IMR-90 (cell line): ENCODE data around the gene TUBA3C. TPM values are rescaled to one million over a fixed set of nuclear protein-coding genes. Genes with fewer than 3 reads are reported as not detected.

Experiments
- ATAC-seq: fragments of 200-7000 bp; cut with Tn5 transposase; 2 replicates; pipeline ENCODE4 v1.9.1; 2020; ENCODE audit warnings: low read depth, mild to moderate bottlenecking, moderate library complexity
- BruUV-seq: library from RNA; stranded (reverse); fragments of 400-500 nt; replicated peaks from 2 replicates; lab custom pipeline; 2021; lab: Mats Ljungman, UMichigan
- CTCF ChIA-PET: fragments of 300-600 bp; formaldehyde crosslinking; extraction: SDS; loops from one replicate; lab custom pipeline; 2021; ENCODE audit warnings: antibody characterized with exemption; lab: Yijun Ruan, JAX
- POLR2A ChIA-PET: fragments of 300-600 bp; sonication (Branson Sonifier 250); formaldehyde crosslinking; loops from one replicate; lab custom pipeline; 2022; ENCODE audit warnings: antibody characterized with exemption; ENCODE audit not compliant: unreplicated experiment; lab: Charles Lee
- DNase-seq: peaks from one replicate; pipeline ENCODE4 v3.0.0; 2013
- H2AFZ ChIP-seq: replicated peaks from 2 replicates; pipeline ENCODE3; 2013; ENCODE audit warnings: low read length, mild to moderate bottlenecking; ENCODE audit not compliant: poor library complexity
- H2AK5ac ChIP-seq: 2 replicates; pipeline ENCODE4 v1.6.1; 2013; ENCODE audit warnings: low read depth, low read length, inconsistent platforms
- H2AK9ac ChIP-seq: replicated peaks from 2 replicates; pipeline ENCODE3; 2013; ENCODE audit warnings: mild to moderate bottlenecking, low read depth, low read length, moderate library complexity; ENCODE audit not compliant: poor library complexity
- H2BK120ac ChIP-seq: 2 replicates; pipeline ENCODE4 v1.6.1; 2013; ENCODE audit warnings: low read depth, low read length, inconsistent platforms
- H2BK15ac ChIP-seq: 3 replicates; pipeline ENCODE4 v1.6.1; 2013; ENCODE audit warnings: low read depth, low read length, inconsistent platforms
- H2BK20ac ChIP-seq: 2 replicates; pipeline ENCODE4 v1.6.1; 2013; ENCODE audit warnings: low read depth, mild to moderate bottlenecking, inconsistent platforms, low read length, moderate library complexity
- H2BK5ac ChIP-seq: 2 replicates; pipeline ENCODE4 v1.6.1; 2013; ENCODE audit warnings: mild to moderate bottlenecking, low read depth, low read length, inconsistent platforms; ENCODE audit not compliant: poor library complexity, severe bottlenecking
- H3K14ac ChIP-seq: replicated peaks from 2 replicates; pipeline ENCODE4 v1.6.1; 2013; ENCODE audit warnings: low read depth, low read length, inconsistent platforms
- H3K18ac ChIP-seq: 2 replicates; pipeline ENCODE4 v1.6.1; 2013; ENCODE audit warnings: low read depth, low read length, control low read depth
- H3K23ac ChIP-seq: 2 replicates; pipeline ENCODE4 v1.6.1; 2013; ENCODE audit warnings: low read depth, low read length, inconsistent platforms
- H3K27ac ChIP-seq: 2 replicates; pipeline ENCODE4 v1.5.1; 2013; ENCODE audit warnings: mild to moderate bottlenecking, control low read depth, low read length; ENCODE audit not compliant: insufficient read depth
- H3K27me3 ChIP-seq: 2 replicates; pipeline ENCODE4 v1.6.1; 2013; ENCODE audit warnings: low read length; ENCODE audit not compliant: control insufficient read depth, insufficient read depth
- H3K36me3 ChIP-seq: 2 replicates; pipeline ENCODE4 v1.6.1; 2013; ENCODE audit warnings: low read length, mixed read lengths; ENCODE audit not compliant: control insufficient read depth, insufficient read depth
- H3K4ac ChIP-seq: 2 replicates; pipeline ENCODE4 v1.6.1; 2013; ENCODE audit warnings: low read depth, low read length, inconsistent platforms
- H3K4me1 ChIP-seq: 2 replicates; pipeline ENCODE4 v1.6.1; 2013; ENCODE audit warnings: low read length, mixed read lengths; ENCODE audit not compliant: control insufficient read depth, insufficient read depth
- H3K4me2 ChIP-seq: 2 replicates; pipeline ENCODE4 v1.6.1; 2013; ENCODE audit warnings: low read depth, mild to moderate bottlenecking, control low read depth, low read length, moderate library complexity
- H3K4me3 ChIP-seq: 2 replicates; pipeline ENCODE4 v1.5.1; 2013; ENCODE audit warnings: low read depth, mild to moderate bottlenecking, control low read depth, low read length, moderate library complexity; ENCODE audit not compliant: insufficient read depth
- H3K56ac ChIP-seq: 2 replicates; pipeline ENCODE4 v1.6.1; 2013; ENCODE audit warnings: low read length, inconsistent platforms; ENCODE audit not compliant: insufficient read depth; ENCODE audit errors: extremely low read depth
- H3K79me1 ChIP-seq, 2 experiments: 2 replicates each; pipeline ENCODE4 v1.6.1; 2013; ENCODE audit warnings: low read length in 2 of 2, inconsistent platforms in 1 of 2, low read depth in 1 of 2
- H3K9ac ChIP-seq: 2 replicates; pipeline ENCODE4 v1.6.1; 2013; ENCODE audit warnings: low read depth, low read length, control low read depth
- H3K9me1 ChIP-seq: 2 replicates; pipeline ENCODE4 v1.6.1; 2013; ENCODE audit warnings: low read length, inconsistent platforms; ENCODE audit not compliant: insufficient read depth
- H3K9me3 ChIP-seq: 2 replicates; pipeline ENCODE4 v1.6.1; 2013; ENCODE audit warnings: low read length; ENCODE audit not compliant: control insufficient read depth, insufficient read depth
- H4K20me1 ChIP-seq: 2 replicates; pipeline ENCODE4 v1.6.1; 2013; ENCODE audit warnings: low read length, inconsistent platforms; ENCODE audit not compliant: insufficient read depth
- H4K5ac ChIP-seq: 2 replicates; pipeline ENCODE4 v1.6.1; 2013; ENCODE audit warnings: mild to moderate bottlenecking, low read depth, low read length, control low read depth
- H4K8ac ChIP-seq, 2 experiments: 2 replicates each; pipeline ENCODE4 v1.6.1; 2013; ENCODE audit warnings: low read depth in 2 of 2, low read length in 2 of 2, control low read depth in 1 of 2, inconsistent platforms in 1 of 2
- H4K91ac ChIP-seq: 2 replicates; pipeline ENCODE4 v1.6.1; 2013; ENCODE audit warnings: low read depth, low read length, inconsistent platforms; ENCODE audit not compliant: insufficient read depth
- CEBPB ChIP-seq: IDR thresholded peaks from 2 replicates; pipeline ENCODE4 v1.6.1; 2012; ENCODE audit warnings: low read depth, low read length, improper control_type of control experiment
- CHD1 ChIP-seq: IDR thresholded peaks from 2 replicates; pipeline ENCODE4 v1.6.1; 2012; ENCODE audit warnings: low read depth, low read length, improper control_type of control experiment
- FOS ChIP-seq: fragments of 150-350 bp; IDR thresholded peaks from 2 replicates; pipeline ENCODE4 v1.6.1; 2016; ENCODE audit warnings: low read depth, low read length
- MAFK ChIP-seq: IDR thresholded peaks from 2 replicates; pipeline ENCODE4 v1.6.1; 2012; ENCODE audit warnings: low read depth, low read length, improper control_type of control experiment
- MAZ ChIP-seq: IDR thresholded peaks from 2 replicates; pipeline ENCODE4 v1.6.1; 2012; ENCODE audit warnings: low read depth, mild to moderate bottlenecking, low read length, improper control_type of control experiment, moderate library complexity, borderline replicate concordance
- MXI1 ChIP-seq: IDR thresholded peaks from 2 replicates; pipeline ENCODE4 v1.6.1; 2012; ENCODE audit warnings: low read depth, mild to moderate bottlenecking, low read length, moderate library complexity, borderline replicate concordance
- NFE2L2 ChIP-seq: fragments of 150-350 bp; IDR thresholded peaks from 2 replicates; pipeline ENCODE4 v1.6.1; 2016; ENCODE audit warnings: low read depth, mild to moderate bottlenecking, low read length
- POLR2A ChIP-seq: IDR thresholded peaks from 2 replicates; pipeline ENCODE4 v1.6.1; 2012; ENCODE audit warnings: mild to moderate bottlenecking, low read depth, low read length
- RCOR1 ChIP-seq: IDR thresholded peaks from 2 replicates; pipeline ENCODE4 v1.6.1; 2012; ENCODE audit warnings: mild to moderate bottlenecking, low read length, improper control_type of control experiment; ENCODE audit not compliant: insufficient replicate concordance
- RFX5 ChIP-seq: IDR thresholded peaks from 2 replicates; pipeline ENCODE4 v1.8.0; 2012; ENCODE audit warnings: low read depth, mild to moderate bottlenecking, low read length, moderate library complexity
- SMC3 ChIP-seq: fragments of 150-350 bp; IDR thresholded peaks from 2 replicates; pipeline ENCODE4 v1.6.1; 2016; ENCODE audit warnings: low read depth, mild to moderate bottlenecking, antibody characterized with exemption, low read length, moderate library complexity
- USF2 ChIP-seq: fragments of 150-350 bp; IDR thresholded peaks from 2 replicates; pipeline ENCODE4 v1.6.1; 2017; ENCODE audit warnings: mild to moderate bottlenecking, antibody characterized with exemption, low read length, low read depth
- WGBS, 2 experiments: methylation state at CpG; one replicate each; pipeline versions ENCODE4 v1.1.5 to v1.1.7; 2013; ENCODE audit warnings: missing lambda C conversion rate in 2 of 2; ENCODE audit not compliant: insufficient read length in 1 of 2; ENCODE audit errors: extremely low coverage in 2 of 2; 5-methylcytosine and 5-hydroxymethylcytosine counted together
- dilution Hi-C: fragments of 300-500 bp; cut with HindIII; formaldehyde crosslinking; loops from one replicate; pipeline ENCODE4 v1.14.3; 2018; ENCODE audit warnings: low sequenced_read_pairs; ENCODE audit not compliant: unreplicated experiment
- in situ Hi-C: fragments of 300-500 bp; cut with MboI; formaldehyde crosslinking; loops from 3 replicates; pipeline ENCODE4 v1.14.3; 2019; ENCODE audit warnings: low sequenced_read_pairs, inconsistent platforms, mixed read lengths
- intact Hi-C: fragments of 100-400 bp; cut with micrococcal nuclease; formaldehyde crosslinking; loops from 2 replicates; pipeline ENCODE4 v1.10.0; 2022
- polyA plus RNA-seq, 3 experiments: library from polyadenylated mRNA; depleted of rRNA; stranded (reverse); fragments of >200 nt; gene quantifications; 2 replicates each; pipeline ENCODE4 v1.2.3, GENCODE V29; 2012; ENCODE audit warnings: low replicate concordance in 1 of 3
- total RNA-seq: library from RNA; depleted of rRNA; stranded (reverse); fragments of >200 nt; gene quantifications from 2 replicates; pipeline ENCODE4 v1.2.3, GENCODE V29; 2012

Gene TUBA3C
- total and polyA plus RNA-seq, 2 of the 4 experiments (the other 2 are of a cell fraction): not detected

DNA sequence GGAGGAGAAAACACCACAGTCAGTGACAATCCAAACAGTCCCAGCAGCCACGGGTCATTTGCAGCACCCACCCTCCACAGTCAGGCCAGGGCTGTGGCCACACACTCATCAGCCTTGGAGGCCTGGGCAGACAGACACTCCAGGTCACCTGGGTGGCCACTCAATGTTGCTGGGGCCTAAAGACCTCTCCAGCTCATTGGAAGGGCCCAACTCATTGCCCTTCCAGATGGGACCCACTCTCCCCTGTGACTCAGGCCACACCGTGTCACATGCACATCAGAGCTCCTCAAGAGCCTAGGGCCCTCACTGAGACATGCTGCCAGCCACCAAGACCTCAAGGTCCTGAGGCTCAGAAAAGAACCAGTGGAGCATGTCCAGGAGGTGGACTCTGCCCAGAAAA lies 22.4 kb downstream of the TUBA3C start:
- dilution Hi-C loops (no loop called here), intact Hi-C loops (no loop called here), in situ Hi-C loops (no loop called here)
- Histone ChIP-seq H4K91ac (no peak overlapping the region), H3K4me2 (no peak overlapping the region), H3K9me3 (peaks cover 62% of the 10 kb centered on the region), H4K8ac (no peak overlapping the region), H2AFZ (no peak overlapping the region), H2BK20ac (no peak overlapping the region), H3K9me1 (no peaks in the 10 kb centered on the region), H2AK5ac (no peak overlapping the region), H3K23ac (no peak overlapping the region), H2BK120ac (no peak overlapping the region), H3K4me1 (no peaks in the 10 kb centered on the region), H3K27me3 (no peaks in the 10 kb centered on the region), H3K56ac (no peak overlapping the region), H2BK5ac (no peak overlapping the region), H3K14ac (no peak overlapping the region), H3K4me3 (no peak overlapping the region), H3K4ac (no peak overlapping the region), H3K18ac (no peak overlapping the region), H2AK9ac (no peak overlapping the region), H3K36me3 (no peaks in the 10 kb centered on the region), H3K79me1 (no peaks in the 10 kb centered on the region), H2BK15ac (no peak overlapping the region), H4K5ac (no peak overlapping the region), H3K9ac (no peak overlapping the region), H3K27ac (no peak overlapping the region), H4K20me1 (no peaks in the 10 kb centered on the region)
- no CpG with 5 or more reads among the region's 2 CpGs for WGBS, 2 experiments
- BruUV-seq: no TSS peak
- no peak for ATAC-seq
- no peak for DNase-seq
- TF ChIP-seq RCOR1 (no peak), MAFK (no peak), POLR2A (no peak), NFE2L2 (no peak), RFX5 (no peak), CHD1 (no peak), FOS (no peak), USF2 (no peak), MAZ (no peak), MXI1 (no peak), CEBPB (no peak), SMC3 (no peak)
- ChIA-PET CTCF (no interaction called here), POLR2A (no interaction called here)
